HepG2 (cell line): ENCODE results near the gene COMMD4. TPM values are rescaled to one million over a fixed set of nuclear protein-coding genes. Genes with fewer than 3 reads are reported as not detected.
A peak's percentile ranks its signal among the peaks of the same experiment; 100 is the strongest.

ENCODE experiments used
- BATF2 ChIP-seq: sonication (generic); formaldehyde crosslinking; IDR thresholded peaks from 2 replicates; pipeline ENCODE4 v1.8.0; 2022; ENCODE audit warnings: mild to moderate bottlenecking, missing genetic modification reagents, moderate library complexity
- BHLHE40 ChIP-seq: IDR thresholded peaks from 2 replicates; pipeline ENCODE4 v1.6.1; 2011; ENCODE audit warnings: low read length, improper control_type of control experiment
- DRAP1 ChIP-seq: IDR thresholded peaks from 2 replicates; pipeline ENCODE4 v1.6.1; 2016; ENCODE audit warnings: missing genetic modification reagents, missing compliant biosample characterization
- FOXA3 ChIP-seq: IDR thresholded peaks from 2 replicates; pipeline ENCODE4 v1.6.1; 2016; ENCODE audit warnings: missing genetic modification reagents, missing compliant biosample characterization
- FOXC1 ChIP-seq: sonication (generic); formaldehyde crosslinking; IDR thresholded peaks from 2 replicates; pipeline ENCODE4 v1.8.0; 2022; ENCODE audit warnings: mild to moderate bottlenecking, missing genetic modification reagents, borderline replicate concordance
- HBP1 ChIP-seq: IDR thresholded peaks from 2 replicates; pipeline ENCODE4 v1.6.1; 2016; ENCODE audit warnings: low read depth, control low read depth
- HNRNPUL1 ChIP-seq: fragments of 200-400 bp; formaldehyde crosslinking; IDR thresholded peaks from 2 replicates; pipeline ENCODE4 v1.6.1; 2017; ENCODE audit warnings: low read depth, mild to moderate bottlenecking, low read length, moderate library complexity
- KLF16 ChIP-seq, 2 experiments: sonication (generic) in 1 of 2; formaldehyde crosslinking in 1 of 2; IDR thresholded peaks; 2 replicates each; pipeline versions ENCODE4 v1.6.1 to v1.8.0; 2016 to 2023; ENCODE audit warnings: missing genetic modification reagents in 2 of 2, missing compliant biosample characterization in 1 of 2
- MYPOP ChIP-seq: sonication (generic); formaldehyde crosslinking; IDR thresholded peaks from 2 replicates; pipeline ENCODE4 v1.8.1; 2023; ENCODE audit warnings: mild to moderate bottlenecking, moderate library complexity, missing genetic modification reagents
- PAF1 ChIP-seq: IDR thresholded peaks from 2 replicates; pipeline ENCODE4 v1.6.1; 2016; ENCODE audit warnings: missing genetic modification reagents, missing compliant biosample characterization
- RBM22 ChIP-seq: fragments of 200-400 bp; formaldehyde crosslinking; optimal IDR thresholded peaks from 2 replicates; pipeline ENCODE3; 2017; ENCODE audit warnings: mild to moderate bottlenecking, low read length, moderate library complexity
- SUZ12 ChIP-seq: fragments of 150-350 bp; IDR thresholded peaks from 2 replicates; pipeline ENCODE4 v1.6.1; 2014; ENCODE audit warnings: low read depth, low read length
- TCF7 ChIP-seq: sonication (generic); IDR thresholded peaks from 2 replicates; pipeline ENCODE4 v1.6.1; 2016; ENCODE audit warnings: antibody characterized with exemption, low read depth
- USF2 ChIP-seq, 2 experiments: sonication (generic) in 1 of 2; formaldehyde crosslinking in 1 of 2; IDR thresholded peaks; 2 replicates each; pipeline versions ENCODE4 v1.5.1 to v1.6.1; 2011 to 2020; ENCODE audit warnings: borderline replicate concordance in 1 of 2, low read depth in 1 of 2, low read length in 1 of 2, mild to moderate bottlenecking in 1 of 2, missing genetic modification reagents in 1 of 2, moderate library complexity in 1 of 2
- WIZ ChIP-seq: sonication (generic); formaldehyde crosslinking; IDR thresholded peaks from 2 replicates; pipeline ENCODE4 v1.5.1; 2020; ENCODE audit warnings: mild to moderate bottlenecking, missing genetic modification reagents
- ZBTB10 ChIP-seq: sonication (generic); formaldehyde crosslinking; IDR thresholded peaks from 2 replicates; pipeline ENCODE4 v1.4.0; 2020; ENCODE audit warnings: missing genetic modification reagents, borderline replicate concordance
- ZFP36 ChIP-seq: fragments of 150-350 bp; IDR thresholded peaks from 2 replicates; pipeline ENCODE4 v1.6.1; 2018; ENCODE audit warnings: borderline replicate concordance, low read length, low read depth; ENCODE audit not compliant: partially characterized antibody
- ZFP41 ChIP-seq: sonication (generic); formaldehyde crosslinking; IDR thresholded peaks from 2 replicates; pipeline ENCODE4 v1.4.0; 2020; ENCODE audit warnings: mild to moderate bottlenecking, missing genetic modification reagents, borderline replicate concordance
- ZMYM4 ChIP-seq: sonication (generic); formaldehyde crosslinking; IDR thresholded peaks from 2 replicates; pipeline ENCODE4 v1.8.1; 2023; ENCODE audit warnings: mild to moderate bottlenecking, missing genetic modification reagents
- ZNF343 ChIP-seq: sonication (generic); formaldehyde crosslinking; IDR thresholded peaks from 2 replicates; pipeline ENCODE4 v1.4.0; 2020; ENCODE audit warnings: mild to moderate bottlenecking, missing genetic modification reagents
- ZNF878 ChIP-seq: sonication (generic); formaldehyde crosslinking; IDR thresholded peaks from 2 replicates; pipeline ENCODE4 v1.8.1; 2023; ENCODE audit warnings: mild to moderate bottlenecking, missing genetic modification reagents, moderate library complexity
- polyA plus RNA-seq, 8 experiments: library from polyadenylated mRNA; depleted of rRNA in 3 of 8; stranded (reverse) in 7 of 8; unstranded in 1 of 8; fragments of >200 nt; fragmentation: Illumina TruSeq in 4 of 8; extraction: Trizol in 4 of 8; gene quantifications; 2 replicates each; pipeline versions ENCODE4 v1.2.1 to v1.2.3, GENCODE V29; 2011 to 2016; ENCODE audit warnings: low read depth in 4 of 8, missing spikeins in 1 of 8, mixed read lengths in 1 of 8; ENCODE audit not compliant: insufficient read depth in 1 of 8
- total RNA-seq, 5 experiments: library from RNA; depleted of rRNA; stranded (reverse); fragments of >200 nt; fragmentation: Illumina TruSeq; extraction: Trizol; gene quantifications; 2 replicates each; pipeline ENCODE4 v1.2.3, GENCODE V29; 2016; ENCODE audit warnings: low read depth in 1 of 5

The COMMD4 gene
- total and polyA plus RNA-seq, 2 of the 13 experiments (the other 11 are each of a cell fraction or from before 2014, with no cell fraction given), result 45.8 to 89.9 TPM

- TF ChIP-seq SUZ12, result no peak
- TF ChIP-seq ZBTB10, result no peak
- 0 out of 2 replicates have a peak, but pooled peaks have one; percentile 54 for TF ChIP-seq BATF2
- TF ChIP-seq FOXA3, result peak; percentile 63
- TF ChIP-seq DRAP1 (CRISPR knock-in tag), result no peak
- peak; percentile 3 for TF ChIP-seq ZFP36
- 0 out of 2 replicates have a peak, but pooled peaks have one; percentile 33 for TF ChIP-seq HBP1 (CRISPR knock-in tag)
- no peak for TF ChIP-seq FOXC1 (CRISPR knock-in tag)
- peak; percentile 47 for TF ChIP-seq RBM22
- TF ChIP-seq USF2 (IDR thresholded peaks at IDR 0.05; ENCODE audit: low read depth, low read length), result no peak
- no peak for TF ChIP-seq USF2 (CRISPR knock-in tag; IDR thresholded peaks at IDR 0.05; ENCODE audit: borderline replicate concordance)
- no peak for TF ChIP-seq MYPOP (CRISPR knock-in tag)
- TF ChIP-seq ZFP41 (CRISPR knock-in tag), result no peak
- no peak for TF ChIP-seq ZNF343
- TF ChIP-seq BHLHE40, result no peak; the same call in 1 of the 2 replicates
- TF ChIP-seq PAF1, result peak; percentile 45; the same call in 1 of the 2 replicates
- no peak for TF ChIP-seq KLF16 (CRISPR knock-in tag; IDR thresholded peaks at IDR 0.05)
- no peak for TF ChIP-seq TCF7
- TF ChIP-seq ZNF878, result no peak
- TF ChIP-seq WIZ (CRISPR knock-in tag), result no peak
- no peak for TF ChIP-seq ZMYM4 (CRISPR knock-in tag)
- no peak for TF ChIP-seq HNRNPUL1
Measured at GRCh38 chr15:75368689-75369239, 32.9 kb downstream of the COMMD4 start (continued).
